ENCODE measurements around the gene NCLN. TPM values are rescaled to one million over a fixed set of nuclear protein-coding genes. Genes with fewer than 3 reads are reported as not detected.

Gene NCLN
- total and polyA plus RNA-seq, 9 of the 15 experiments (the other 6 are each of a cell fraction or from before 2014, with no cell fraction given), result 3.8 to 126 (median 39.6) TPM

DNA sequence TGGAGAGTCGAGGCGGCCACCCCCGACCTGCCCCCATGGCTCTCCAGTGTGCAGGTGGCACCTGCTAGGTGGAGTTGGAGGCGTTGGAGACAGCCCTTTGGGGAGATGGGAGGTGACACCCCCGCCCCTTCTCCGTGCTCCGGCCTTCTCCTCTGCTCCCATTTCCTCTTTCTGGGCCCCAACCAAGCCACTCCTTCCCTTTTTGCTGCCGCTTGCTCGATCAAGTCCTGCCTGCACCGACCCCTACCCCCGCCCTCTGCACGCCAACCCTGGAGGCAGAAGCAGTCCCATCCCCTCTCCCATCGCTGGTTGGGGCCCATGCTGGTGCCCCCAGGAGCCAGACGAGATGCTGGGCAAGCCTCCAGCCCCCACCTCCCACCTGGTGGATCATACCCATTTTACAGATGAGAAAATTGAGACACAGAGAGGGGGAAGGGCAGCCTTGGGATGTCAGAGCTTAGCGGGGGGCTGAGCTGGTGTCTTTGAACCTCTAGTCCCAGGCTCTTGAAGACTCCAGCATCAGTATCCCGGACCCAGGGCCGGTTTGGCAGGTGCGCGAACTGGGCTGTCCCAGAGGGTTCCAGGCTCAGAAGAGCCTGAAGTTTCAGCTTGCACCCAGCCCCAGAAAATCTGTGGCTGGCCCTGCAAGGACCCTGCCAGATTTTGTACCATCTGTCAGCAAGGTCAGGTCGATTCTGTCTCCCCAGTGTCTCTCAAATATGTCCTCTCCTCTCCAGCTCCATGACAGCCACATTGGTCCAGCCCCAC, 39.6 kb upstream of the NCLN start (continued):
- TF ChIP-seq, protein P1, sequence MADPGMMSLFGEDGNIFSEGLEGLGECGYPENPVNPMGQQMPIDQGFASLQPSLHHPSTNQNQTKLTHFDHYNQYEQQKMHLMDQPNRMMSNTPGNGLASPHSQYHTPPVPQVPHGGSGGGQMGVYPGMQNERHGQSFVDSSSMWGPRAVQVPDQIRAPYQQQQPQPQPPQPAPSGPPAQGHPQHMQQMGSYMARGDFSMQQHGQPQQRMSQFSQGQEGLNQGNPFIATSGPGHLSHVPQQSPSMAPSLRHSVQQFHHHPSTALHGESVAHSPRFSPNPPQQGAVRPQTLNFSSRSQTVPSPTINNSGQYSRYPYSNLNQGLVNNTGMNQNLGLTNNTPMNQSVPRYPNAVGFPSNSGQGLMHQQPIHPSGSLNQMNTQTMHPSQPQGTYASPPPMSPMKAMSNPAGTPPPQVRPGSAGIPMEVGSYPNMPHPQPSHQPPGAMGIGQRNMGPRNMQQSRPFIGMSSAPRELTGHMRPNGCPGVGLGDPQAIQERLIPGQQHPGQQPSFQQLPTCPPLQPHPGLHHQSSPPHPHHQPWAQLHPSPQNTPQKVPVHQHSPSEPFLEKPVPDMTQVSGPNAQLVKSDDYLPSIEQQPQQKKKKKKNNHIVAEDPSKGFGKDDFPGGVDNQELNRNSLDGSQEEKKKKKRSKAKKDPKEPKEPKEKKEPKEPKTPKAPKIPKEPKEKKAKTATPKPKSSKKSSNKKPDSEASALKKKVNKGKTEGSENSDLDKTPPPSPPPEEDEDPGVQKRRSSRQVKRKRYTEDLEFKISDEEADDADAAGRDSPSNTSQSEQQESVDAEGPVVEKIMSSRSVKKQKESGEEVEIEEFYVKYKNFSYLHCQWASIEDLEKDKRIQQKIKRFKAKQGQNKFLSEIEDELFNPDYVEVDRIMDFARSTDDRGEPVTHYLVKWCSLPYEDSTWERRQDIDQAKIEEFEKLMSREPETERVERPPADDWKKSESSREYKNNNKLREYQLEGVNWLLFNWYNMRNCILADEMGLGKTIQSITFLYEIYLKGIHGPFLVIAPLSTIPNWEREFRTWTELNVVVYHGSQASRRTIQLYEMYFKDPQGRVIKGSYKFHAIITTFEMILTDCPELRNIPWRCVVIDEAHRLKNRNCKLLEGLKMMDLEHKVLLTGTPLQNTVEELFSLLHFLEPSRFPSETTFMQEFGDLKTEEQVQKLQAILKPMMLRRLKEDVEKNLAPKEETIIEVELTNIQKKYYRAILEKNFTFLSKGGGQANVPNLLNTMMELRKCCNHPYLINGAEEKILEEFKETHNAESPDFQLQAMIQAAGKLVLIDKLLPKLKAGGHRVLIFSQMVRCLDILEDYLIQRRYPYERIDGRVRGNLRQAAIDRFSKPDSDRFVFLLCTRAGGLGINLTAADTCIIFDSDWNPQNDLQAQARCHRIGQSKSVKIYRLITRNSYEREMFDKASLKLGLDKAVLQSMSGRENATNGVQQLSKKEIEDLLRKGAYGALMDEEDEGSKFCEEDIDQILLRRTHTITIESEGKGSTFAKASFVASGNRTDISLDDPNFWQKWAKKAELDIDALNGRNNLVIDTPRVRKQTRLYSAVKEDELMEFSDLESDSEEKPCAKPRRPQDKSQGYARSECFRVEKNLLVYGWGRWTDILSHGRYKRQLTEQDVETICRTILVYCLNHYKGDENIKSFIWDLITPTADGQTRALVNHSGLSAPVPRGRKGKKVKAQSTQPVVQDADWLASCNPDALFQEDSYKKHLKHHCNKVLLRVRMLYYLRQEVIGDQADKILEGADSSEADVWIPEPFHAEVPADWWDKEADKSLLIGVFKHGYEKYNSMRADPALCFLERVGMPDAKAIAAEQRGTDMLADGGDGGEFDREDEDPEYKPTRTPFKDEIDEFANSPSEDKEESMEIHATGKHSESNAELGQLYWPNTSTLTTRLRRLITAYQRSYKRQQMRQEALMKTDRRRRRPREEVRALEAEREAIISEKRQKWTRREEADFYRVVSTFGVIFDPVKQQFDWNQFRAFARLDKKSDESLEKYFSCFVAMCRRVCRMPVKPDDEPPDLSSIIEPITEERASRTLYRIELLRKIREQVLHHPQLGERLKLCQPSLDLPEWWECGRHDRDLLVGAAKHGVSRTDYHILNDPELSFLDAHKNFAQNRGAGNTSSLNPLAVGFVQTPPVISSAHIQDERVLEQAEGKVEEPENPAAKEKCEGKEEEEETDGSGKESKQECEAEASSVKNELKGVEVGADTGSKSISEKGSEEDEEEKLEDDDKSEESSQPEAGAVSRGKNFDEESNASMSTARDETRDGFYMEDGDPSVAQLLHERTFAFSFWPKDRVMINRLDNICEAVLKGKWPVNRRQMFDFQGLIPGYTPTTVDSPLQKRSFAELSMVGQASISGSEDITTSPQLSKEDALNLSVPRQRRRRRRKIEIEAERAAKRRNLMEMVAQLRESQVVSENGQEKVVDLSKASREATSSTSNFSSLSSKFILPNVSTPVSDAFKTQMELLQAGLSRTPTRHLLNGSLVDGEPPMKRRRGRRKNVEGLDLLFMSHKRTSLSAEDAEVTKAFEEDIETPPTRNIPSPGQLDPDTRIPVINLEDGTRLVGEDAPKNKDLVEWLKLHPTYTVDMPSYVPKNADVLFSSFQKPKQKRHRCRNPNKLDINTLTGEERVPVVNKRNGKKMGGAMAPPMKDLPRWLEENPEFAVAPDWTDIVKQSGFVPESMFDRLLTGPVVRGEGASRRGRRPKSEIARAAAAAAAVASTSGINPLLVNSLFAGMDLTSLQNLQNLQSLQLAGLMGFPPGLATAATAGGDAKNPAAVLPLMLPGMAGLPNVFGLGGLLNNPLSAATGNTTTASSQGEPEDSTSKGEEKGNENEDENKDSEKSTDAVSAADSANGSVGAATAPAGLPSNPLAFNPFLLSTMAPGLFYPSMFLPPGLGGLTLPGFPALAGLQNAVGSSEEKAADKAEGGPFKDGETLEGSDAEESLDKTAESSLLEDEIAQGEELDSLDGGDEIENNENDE (IDR thresholded peaks at IDR 0.05; ENCODE audit: low read depth, low read length), result no peak
- TF ChIP-seq ETV5 (CRISPR knock-in tag; IDR thresholded peaks at IDR 0.05; ENCODE audit: low read depth), result 0 out of 2 replicates have a peak, but pooled peaks have one; percentile 20
- TF ChIP-seq, protein P2, sequence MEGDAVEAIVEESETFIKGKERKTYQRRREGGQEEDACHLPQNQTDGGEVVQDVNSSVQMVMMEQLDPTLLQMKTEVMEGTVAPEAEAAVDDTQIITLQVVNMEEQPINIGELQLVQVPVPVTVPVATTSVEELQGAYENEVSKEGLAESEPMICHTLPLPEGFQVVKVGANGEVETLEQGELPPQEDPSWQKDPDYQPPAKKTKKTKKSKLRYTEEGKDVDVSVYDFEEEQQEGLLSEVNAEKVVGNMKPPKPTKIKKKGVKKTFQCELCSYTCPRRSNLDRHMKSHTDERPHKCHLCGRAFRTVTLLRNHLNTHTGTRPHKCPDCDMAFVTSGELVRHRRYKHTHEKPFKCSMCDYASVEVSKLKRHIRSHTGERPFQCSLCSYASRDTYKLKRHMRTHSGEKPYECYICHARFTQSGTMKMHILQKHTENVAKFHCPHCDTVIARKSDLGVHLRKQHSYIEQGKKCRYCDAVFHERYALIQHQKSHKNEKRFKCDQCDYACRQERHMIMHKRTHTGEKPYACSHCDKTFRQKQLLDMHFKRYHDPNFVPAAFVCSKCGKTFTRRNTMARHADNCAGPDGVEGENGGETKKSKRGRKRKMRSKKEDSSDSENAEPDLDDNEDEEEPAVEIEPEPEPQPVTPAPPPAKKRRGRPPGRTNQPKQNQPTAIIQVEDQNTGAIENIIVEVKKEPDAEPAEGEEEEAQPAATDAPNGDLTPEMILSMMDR (IDR thresholded peaks at IDR 0.05 in 2 of 3, conservative IDR thresholded peaks at IDR 0.05 in 1 of 3; ENCODE audit: insufficient read depth in 2 of 3, low read depth in 1 of 3, low read length in 3 of 3), result no peak
- peak; percentile 16 to 55 for TF ChIP-seq KDM1A (IDR thresholded peaks at IDR 0.05)
- TF ChIP-seq NBN (IDR thresholded peaks at IDR 0.05; ENCODE audit: low read depth), result no peak
- peak; percentile 11; the same call in 1 of the 2 replicates for TF ChIP-seq HDAC2 (IDR thresholded peaks at IDR 0.05)
- TF ChIP-seq CHD4 (IDR thresholded peaks at IDR 0.05; ENCODE audit: insufficient read depth, insufficient replicate concordance, low read depth, low read length, poor library complexity, severe bottlenecking), result peak; percentile 98
- TF ChIP-seq, protein P3, sequence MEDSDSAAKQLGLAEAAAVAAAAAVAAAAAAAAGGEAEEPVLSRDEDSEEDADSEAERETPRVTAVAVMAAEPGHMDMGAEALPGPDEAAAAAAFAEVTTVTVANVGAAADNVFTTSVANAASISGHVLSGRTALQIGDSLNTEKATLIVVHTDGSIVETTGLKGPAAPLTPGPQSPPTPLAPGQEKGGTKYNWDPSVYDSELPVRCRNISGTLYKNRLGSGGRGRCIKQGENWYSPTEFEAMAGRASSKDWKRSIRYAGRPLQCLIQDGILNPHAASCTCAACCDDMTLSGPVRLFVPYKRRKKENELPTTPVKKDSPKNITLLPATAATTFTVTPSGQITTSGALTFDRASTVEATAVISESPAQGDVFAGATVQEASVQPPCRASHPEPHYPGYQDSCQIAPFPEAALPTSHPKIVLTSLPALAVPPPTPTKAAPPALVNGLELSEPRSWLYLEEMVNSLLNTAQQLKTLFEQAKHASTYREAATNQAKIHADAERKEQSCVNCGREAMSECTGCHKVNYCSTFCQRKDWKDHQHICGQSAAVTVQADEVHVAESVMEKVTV (CRISPR knock-in tag; IDR thresholded peaks at IDR 0.05), result no peak
- TF ChIP-seq NUFIP1 (IDR thresholded peaks at IDR 0.05; ENCODE audit: partially characterized antibody), result no peak
- no peak for TF ChIP-seq CCNT2 (IDR thresholded peaks at IDR 0.05; ENCODE audit: borderline replicate concordance, extremely low read depth, insufficient read length, low read depth, low read length)
- TF ChIP-seq ZFX (CRISPR knock-in tag; IDR thresholded peaks at IDR 0.05), result peak; percentile 14; the same call in 1 of the 2 replicates
